HG03432 (cell line): ENCODE data around the gene JPH2.

Experiments used
- ATAC-seq: cut with Tn5 transposase; IDR thresholded peaks from one replicate; pipeline ENCODE4 v1.9.1; 2021; ENCODE audit warnings: mild to moderate bottlenecking, moderate library complexity; ENCODE audit not compliant: unreplicated experiment

The JPH2 gene

GRCh38 chr20:44187772-44188709 lies 1.1 kb upstream of the JPH2 start:
- no peak for ATAC-seq

GRCh38 chr20:44186674-44187053 lies 324 bp downstream of the JPH2 start:
- no peak for ATAC-seq

- no peak for ATAC-seq
Measured at GRCh38 chr20:44186201-44186600, 787 bp downstream of the JPH2 start.

GRCh38 chr20:44185574-44185973 lies 1.4 kb downstream of the JPH2 start:
- no peak for ATAC-seq

- ATAC-seq: no peak
Measured at GRCh38 chr20:44183282-44183681, 3.7 kb downstream of the JPH2 start.

- ATAC-seq: no peak
Measured at GRCh38 chr20:44182863-44183262, 4.1 kb downstream of the JPH2 start.

- no peak for ATAC-seq
Measured at GRCh38 chr20:44182135-44182765, 4.7 kb downstream of the JPH2 start.

- no peak for ATAC-seq
Measured at GRCh38 chr20:44181611-44182010, 5.4 kb downstream of the JPH2 start.

GRCh38 chr20:44180814-44181213 lies 6.2 kb downstream of the JPH2 start:
- no peak for ATAC-seq

GRCh38 chr20:44176833-44177534 lies 10.0 kb downstream of the JPH2 start:
- ATAC-seq: no peak

GRCh38 chr20:44174996-44175765 lies 11.8 kb downstream of the JPH2 start:
- no peak for ATAC-seq

- no peak for ATAC-seq
Measured at GRCh38 chr20:44173846-44174245, 13.1 kb downstream of the JPH2 start.

GRCh38 chr20:44173116-44173515 lies 13.9 kb downstream of the JPH2 start:
- no peak for ATAC-seq

GRCh38 chr20:44172572-44172950 lies 14.4 kb downstream of the JPH2 start:
- ATAC-seq: no peak

GRCh38 chr20:44171775-44172571 lies 15.0 kb downstream of the JPH2 start:
- ATAC-seq: no peak

- no peak for ATAC-seq
Measured at GRCh38 chr20:44170816-44171410, 16.1 kb downstream of the JPH2 start.

- no peak for ATAC-seq
Measured at GRCh38 chr20:44167736-44168135, 19.3 kb downstream of the JPH2 start.

- no peak for ATAC-seq
Measured at GRCh38 chr20:44166477-44166876, 20.5 kb downstream of the JPH2 start.

- ATAC-seq: no peak
Measured at GRCh38 chr20:44166008-44166407, 21.0 kb downstream of the JPH2 start.

- no peak for ATAC-seq
Measured at GRCh38 chr20:44160133-44160532, 26.9 kb downstream of the JPH2 start.
